HG02885 (cell line): ENCODE measurements around the gene FLNB.
A peak's percentile ranks its signal among the peaks of the same experiment; 100 is the strongest.
"Not testable (repeated sequence)": the region's sequence is repeated elsewhere in the genome, so short reads cannot be mapped to it uniquely, and the experiment has no call there.

Experiments
- ATAC-seq: cut with Tn5 transposase; IDR thresholded peaks from one replicate; pipeline ENCODE4 v1.9.1; 2021; ENCODE audit warnings: mild to moderate bottlenecking; ENCODE audit not compliant: unreplicated experiment, poor library complexity

Gene FLNB

DNA sequence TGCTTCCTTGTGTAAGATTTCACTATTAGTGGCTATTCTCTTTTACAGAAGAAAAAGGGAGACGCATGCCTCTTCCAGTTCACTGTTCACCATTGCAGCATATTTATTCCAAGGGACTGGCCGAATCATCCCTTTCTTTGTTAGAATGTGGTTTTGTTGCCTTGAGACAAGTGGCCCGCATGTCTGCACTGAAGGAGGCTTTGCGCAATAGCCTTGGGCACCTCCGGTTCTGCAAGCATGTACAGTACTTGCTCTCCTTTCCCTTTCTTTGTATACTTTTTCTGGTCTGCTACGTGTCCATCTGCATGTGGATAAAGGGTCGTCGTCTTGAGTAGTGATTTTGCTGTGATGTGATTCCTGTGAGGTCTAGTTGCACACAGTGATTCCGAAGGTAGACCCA is 43.0 kb downstream of the FLNB start:
- ATAC-seq = no peak

DNA sequence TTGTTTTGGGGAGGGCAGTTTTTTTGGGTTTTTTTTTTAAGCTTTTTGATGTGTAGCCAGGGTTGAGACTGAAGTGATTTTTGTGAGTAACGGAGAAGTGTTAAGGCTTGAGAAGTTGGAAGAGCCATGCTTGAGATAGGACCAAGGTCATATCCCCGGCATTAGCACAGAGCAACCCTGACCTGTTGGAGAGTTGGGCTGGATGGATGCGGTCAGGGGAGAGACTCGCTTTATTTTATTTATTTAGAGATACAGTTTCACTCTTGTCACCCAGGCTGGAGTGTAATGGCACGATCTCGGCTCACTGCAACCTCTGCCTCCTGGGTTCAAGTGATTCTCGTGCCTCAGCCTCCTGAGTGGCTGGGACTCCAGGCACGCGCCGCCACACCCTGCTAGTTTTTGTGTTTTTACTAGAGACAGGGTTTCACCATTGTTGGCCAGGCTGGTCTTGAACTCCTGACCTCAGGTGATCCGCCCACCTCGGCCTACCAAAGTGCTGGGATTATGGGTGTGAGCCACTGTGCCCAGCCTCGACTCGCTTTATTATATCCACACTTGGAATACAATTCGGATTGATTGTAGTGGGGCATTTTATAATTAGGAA is 43.5 kb downstream of the FLNB start:
- ATAC-seq = not testable (repeated sequence)

DNA sequence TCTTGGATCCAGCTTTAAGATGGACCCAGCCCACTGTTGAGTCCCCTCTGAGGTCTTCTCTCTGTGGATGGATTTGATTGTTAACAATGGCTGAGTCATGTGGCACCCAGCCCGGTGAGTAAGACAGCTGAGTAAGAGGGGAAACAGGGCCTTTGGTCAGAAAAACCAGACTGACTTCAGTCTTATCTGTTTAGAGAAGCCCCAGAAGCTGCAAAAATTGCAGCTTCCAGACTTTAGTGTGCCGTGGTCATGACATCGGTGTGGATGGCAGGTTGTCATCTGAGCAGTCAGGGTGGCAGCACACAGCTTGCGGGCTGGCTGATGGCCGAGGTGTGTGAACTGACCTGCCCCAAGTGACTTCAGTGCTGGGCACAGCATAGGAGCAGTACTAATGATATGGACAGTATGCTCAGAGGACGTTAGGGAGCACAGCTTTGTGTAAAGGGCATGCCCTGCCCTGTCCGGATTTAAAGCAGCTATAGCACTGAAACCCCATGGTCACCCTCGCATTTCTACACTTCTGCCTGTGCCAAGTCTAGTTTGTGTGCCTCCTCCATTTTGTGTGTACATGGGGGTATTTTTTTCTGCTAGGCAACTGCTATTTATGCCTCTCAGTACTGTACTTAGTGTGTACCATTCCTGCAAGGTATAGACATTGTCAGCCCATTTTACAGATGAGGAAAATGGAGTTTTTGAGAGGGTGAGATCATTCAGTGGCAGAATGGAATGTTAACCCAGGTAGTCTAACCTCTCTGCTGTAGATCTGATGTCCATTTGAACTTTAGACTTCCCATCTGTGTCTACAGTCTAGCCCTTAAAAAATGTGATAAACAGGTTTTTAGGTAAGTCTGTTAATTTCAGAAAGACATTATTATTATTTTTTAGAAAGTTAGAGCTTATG is 44.4 kb downstream of the FLNB start:
- peak; percentile 50 for ATAC-seq

DNA sequence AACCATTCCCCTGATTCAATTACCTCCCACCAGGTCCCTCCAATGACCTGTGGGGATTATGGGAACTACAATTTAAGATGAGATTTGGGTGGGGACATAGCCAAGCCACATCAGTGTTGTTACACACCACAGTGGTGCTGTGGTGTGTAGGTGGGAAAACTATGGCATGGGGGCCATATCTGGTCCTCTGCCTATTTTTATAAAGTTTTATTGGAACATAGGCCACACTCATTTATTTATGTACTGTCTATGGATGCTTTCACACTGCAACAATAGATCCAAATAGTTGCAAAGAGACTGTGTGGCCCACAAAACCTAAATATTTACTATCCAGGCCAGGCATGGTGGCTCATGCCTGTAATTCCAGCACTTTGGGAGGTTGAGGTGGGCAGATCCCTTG is 46.4 kb downstream of the FLNB start:
- ATAC-seq = no peak

DNA sequence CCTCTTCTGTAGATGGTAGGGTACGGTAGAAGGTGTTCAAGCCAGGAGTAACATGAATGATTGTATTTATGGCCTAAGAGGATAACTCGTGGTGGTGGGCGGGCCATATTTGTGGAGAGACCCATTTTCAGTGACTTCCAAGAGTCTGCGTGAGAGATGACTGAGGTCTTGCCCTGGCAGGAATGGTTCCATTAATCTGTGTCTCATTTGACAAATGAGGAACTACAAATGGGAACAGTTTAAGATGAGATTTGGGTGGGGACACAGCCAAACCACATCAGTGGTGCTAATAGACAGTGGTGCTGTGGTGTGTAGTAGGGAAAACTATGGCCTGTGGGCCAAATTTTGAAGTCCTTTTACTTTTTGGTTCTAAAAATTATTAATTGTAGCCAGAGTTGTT is 47.1 kb downstream of the FLNB start:
- ATAC-seq = no peak

DNA sequence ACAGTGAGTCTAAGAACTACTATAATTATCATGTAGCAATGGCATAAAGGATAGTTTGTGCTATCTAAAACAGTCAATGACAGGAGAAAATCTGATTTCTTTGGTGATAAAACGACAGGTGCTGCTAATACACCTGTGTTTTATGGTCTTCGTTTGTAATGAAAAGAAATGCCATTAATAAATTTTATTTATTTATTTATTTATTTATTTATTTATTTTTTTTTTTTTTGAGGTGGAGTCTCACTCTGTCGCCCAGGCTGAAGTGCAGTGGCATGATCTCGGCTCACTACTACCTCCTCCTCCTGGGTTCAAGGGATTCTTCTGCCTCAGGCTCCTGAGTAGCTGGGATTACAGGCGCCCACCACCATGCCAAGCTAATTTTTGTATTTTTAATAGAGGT is 47.7 kb downstream of the FLNB start:
- not testable (repeated sequence) for ATAC-seq

DNA sequence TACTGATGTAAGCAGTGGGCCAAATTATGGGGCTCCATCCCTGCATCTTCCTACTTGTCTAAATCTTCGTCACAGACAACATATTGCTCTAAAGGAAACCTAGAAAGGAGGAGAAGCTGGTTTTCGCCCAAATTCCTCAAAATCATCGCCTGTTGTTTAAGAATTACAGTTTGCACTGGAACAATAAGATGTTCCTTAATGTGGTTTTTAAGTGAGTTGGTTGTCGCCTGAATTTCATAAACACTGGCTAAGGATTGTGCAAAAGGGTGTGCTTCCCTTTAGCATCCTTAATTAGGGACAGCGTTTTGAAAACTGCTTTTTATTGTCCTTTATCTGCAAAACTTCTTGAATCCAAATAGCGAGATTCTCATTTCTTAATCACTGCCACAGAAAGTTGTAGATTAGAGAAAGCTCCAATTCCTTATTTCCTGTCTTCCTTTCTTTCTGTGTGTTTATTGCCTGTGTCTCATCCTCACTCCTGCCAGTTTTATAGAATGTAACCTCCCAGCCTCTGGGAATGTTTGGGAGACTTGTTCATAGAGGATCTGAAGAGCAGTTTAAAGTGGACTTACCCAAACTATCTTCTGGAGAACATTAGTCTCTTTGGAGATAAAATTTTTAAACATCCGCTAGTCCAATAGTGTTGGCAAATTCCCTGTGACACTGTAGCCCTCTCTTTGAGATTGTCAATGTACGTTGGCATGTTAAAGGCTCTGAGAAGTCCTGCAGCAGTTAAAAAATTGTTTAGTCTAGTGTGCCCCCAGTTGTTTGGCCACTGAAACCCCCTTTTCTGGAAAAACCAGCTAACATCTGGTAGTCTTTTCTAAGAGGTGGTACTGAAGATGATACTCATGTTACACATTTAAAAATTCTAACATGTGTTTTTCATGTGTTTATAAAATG is 50.4 kb downstream of the FLNB start:
- ATAC-seq = no peak

DNA sequence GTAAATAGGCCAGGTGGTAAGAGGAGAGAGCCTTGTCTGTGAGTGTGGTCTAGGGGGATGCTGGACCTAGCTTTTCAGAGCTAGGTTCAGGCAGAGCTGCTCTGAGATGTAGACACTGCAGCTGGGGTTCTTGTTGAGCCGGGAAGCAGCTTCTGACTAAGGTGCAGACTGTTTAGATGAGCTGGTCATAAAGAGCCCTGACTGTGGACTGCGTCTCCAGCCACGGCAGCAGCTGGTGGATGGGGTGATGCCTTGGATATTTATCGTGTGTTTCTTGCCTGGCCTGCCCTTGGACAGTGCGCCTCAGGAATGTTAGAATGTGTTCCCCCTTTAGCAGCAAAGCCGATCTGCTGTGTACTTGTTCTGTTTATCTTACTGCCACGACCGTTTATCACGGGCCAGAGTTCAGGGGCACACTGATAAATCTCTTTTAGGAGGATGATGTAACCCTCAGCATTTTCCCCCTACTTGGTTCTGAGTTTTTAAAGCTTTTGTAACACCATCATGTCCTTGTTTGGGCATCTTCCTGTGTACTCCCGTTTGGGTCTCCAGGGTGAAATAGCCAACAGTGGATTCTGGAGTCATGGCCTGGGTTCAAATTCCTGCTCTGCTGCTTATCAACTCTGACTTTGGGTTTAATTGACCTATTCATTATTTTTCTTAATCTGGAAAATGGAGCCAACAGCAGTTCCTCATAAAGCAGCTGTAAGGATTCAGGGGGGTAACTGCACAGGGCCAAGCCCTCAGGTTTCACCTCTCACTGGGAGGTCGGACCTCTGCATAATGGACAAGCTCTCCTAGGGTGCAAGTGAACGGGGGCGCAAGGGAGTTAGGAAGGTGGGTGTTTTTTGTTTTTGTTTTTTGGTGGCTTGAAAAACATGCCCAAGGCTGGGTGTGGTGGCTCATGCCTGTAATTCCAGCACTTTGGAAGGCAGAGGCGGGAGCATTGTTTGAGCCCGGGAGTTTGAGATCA is 51.4 kb downstream of the FLNB start:
- no peak for ATAC-seq

DNA sequence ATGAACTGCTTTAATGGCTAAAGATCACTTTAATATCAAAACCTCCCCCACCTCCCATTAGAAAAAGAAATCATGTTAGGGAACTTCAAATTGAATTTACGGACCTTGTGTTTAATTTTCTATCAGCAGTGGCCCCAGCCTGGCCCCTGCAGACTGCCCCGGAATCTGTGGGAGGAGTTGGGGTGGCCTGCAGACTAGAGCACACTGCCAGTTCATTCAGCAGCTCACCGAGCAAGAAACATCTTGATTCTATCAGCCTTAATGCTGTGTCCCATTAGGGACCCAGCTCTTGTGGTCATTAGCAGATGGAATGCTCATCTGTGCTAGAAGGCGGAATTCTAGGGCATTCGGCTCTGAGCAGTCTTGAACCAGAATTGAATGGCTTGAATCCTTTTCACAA is 54.2 kb downstream of the FLNB start:
- ATAC-seq = no peak

DNA sequence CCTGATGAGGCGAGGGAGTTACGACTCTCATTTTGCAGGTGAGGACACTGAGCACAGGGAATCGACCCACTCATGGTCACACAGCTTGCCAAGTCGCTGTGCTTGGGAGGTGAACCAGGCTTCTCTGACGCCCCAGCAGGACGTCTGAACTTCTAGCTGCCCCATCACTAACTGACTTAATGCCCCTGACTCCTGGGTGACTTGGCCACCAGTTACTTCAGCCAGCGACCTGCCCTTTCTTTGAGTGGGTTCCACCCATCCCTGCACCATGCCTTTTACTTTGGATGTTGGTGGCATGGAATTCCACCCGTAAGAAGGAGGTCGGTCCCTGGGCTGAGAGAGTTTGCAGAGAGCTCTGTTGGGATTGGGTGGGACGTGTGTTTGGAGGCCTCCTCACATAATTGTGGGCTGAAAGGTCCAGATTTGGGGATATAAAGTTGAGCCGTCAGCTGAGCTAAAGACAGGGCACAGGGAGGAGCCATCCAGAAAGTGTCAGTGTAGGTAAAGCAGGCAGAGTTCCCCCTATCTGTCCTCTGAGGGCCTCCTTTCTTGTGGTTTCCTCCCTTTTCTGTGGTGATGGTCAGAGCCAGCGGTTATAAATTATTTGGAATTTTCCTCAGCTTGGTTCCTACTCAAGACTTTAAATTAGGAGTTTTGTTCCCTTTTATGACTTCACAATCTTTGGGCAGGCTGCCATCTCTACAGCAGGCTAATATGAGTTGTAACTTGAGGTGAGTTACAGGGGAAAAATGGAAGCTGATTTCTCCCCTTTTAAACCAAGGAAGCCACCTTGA is 55.0 kb downstream of the FLNB start:
- no peak for ATAC-seq

DNA sequence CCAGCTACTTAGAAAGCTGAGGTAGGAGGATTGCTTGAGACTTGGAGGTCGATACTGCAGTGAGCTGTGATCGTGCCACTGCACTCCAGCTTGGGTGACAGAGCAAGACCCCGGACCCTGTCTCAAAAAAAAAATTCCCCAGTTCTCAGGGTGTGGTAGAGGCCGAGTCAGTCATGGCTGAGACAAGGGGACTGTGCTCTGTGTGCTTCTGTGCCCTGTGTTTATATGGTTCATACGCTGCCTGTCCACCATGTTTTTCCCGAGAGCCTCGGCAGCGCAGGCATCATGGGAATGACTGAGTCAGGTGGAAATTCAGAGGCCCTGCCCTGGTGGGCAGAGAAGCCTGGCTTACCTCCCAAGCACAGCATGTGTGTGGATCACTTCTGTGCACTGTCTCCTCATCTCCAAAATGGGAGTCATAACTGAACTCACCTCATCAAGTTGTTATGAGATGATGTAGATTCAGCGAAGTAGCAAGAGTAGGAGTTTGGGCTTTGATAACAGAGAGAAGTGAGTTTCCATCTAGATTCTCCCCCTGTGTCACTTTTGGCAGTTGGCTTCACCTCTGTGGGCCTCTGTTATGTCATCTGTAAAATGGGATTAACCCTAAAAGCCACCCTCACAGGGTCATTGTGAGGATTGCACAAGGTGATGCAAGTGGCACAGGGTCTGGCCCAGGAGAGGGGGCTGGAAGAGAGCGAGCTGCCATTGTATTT is 56.9 kb downstream of the FLNB start:
- no peak for ATAC-seq

DNA sequence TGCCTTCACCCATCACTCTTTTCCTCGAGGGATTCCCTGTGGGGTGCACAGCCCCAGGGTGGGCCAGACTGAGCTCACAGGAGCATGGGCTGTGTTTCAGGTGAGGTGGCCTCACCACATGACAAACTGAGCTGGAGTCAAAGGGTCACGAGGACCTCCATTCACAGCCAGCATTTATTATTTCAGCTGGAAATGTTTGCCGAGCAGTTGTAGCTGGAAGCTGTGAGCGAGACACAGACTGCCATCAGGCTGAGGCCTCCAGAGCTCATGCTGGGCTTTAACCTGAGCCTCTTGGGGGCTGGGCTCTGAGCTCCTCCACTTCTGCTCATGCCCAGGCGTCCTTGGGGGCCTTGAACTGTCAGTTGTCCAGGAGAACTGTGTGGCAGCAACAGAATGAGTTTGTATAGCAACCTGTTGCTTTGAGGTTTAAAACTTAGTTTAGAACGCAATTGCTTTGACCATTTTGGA is 57.5 kb downstream of the FLNB start:
- ATAC-seq = no peak

DNA sequence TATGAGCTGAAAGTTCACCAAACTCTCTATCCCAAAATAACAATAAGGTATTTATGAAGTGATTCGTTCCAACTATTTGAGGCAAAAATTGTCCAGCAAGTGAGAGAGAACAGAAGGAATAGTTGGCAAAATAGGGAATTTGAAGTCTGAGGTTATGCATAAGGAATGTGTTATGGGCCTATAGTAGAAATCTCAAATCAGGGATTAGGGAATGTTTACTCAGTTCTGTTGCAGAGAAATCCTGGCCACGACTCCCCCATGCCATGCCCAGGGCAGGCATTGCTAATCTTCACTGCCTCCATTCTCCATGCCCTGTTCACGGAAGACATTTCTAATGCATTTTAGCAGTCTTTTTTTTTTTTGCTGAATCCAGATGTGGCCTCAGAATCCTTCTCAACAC is 58.6 kb downstream of the FLNB start:
- ATAC-seq = no peak

DNA sequence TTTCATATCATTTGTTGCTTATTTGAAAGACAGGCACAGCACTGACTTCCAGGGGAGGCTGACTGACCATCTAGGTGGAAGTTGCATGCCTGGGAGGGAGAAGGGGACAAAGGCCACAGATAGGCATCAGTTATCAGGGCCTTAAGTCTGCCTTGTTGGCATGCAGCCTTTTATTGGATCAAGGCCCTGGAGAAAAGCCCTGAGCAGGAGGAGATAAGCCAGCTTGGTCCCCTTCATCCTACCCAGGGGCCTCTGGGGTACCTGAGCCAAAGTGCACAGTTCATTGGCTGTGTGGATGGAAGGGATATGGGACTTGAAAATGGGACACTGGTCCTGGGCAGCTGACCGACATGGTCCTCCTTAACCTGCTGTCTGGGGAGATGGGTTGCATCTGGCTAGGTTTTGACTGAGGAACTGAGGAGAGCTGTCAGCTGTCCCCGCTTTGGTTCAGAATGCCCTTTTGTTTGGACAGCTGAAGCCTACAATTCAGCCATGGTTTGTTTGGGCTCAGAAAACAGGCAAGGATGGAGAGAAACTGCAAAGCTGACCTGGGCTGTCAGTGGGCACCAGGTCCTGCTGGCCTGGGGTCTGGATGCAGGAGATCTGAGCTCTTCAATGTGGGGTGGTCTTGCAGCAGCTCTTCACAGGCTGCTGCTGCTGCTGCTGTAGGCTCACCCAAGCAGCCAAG is 60.0 kb downstream of the FLNB start:
- ATAC-seq = no peak

DNA sequence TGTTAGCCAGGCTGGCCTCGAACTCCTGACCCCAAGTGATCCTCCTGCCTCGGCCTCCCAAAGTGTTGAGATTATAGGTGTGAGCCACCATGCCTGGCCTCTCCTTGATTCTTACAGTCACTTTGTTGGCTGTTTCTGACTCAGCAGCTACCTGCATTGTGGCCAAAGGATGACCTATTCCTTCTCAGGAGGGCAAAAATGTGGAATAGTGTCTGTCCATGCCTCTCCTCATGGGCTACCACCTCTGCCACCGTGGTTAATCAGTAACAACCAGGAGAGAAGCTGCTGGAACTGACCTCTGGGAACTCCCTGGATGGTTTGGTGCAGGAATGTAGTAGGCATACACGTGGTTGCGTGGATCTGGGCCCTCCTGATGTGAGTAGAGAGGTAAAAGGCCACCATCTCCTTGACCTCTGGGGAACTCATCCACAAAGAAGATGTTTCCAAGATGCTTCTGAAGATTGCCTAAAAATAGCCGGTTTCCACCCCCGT is 63.3 kb downstream of the FLNB start:
- no peak for ATAC-seq

DNA sequence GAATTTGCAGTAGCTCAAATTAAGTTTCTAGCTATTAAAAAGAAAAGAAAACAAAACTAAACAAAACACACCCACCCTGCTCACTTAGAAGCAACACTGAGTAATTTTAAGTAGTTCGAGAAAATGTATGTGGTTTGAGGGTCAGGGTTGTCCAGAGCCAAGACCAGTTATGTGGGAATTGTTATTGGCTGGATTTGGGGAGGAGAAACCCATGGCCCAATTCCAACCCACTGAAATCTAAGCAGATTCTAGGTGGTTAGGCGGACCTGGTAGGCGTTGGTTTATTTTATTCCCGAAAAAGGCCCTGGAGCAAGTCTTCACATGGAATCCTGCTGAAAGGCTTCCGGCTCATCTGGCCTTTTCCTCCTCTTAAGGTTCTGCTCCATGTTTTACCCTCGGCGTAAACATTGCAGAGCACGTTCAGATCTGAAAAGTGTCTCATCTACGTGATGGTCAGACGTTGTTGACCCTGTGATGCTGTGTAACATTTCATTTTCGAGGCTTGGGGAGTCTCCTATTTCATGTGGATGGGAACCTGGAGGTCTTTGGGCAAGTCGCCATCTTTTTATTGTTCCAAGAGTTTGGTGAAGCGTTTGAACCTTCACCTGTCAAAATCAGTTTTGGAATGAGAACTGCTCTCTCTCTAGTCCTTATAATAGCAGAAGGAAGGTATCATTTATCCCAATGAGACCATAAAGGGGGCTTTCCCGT is 64.0 kb downstream of the FLNB start:
- ATAC-seq = no peak

DNA sequence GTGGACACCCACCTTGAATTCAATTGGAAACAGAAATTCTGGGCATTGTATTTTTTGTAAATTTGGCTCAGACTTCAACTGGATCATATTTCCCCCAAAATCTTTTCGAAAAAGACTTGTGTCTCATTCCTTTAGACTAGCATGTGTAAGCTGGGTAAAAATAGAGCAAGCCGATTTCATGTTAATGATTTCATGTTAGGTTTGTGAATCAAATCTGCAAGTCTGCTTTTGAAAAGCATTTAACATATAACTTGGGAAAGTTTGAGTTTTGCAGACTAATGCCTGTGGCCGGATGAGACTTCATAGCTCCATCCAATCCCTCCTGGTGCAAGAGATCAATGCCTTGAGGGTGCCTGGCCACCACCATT is 64.5 kb downstream of the FLNB start:
- no peak for ATAC-seq
